HEK293 (cell line): Measurements from ENCODE around the gene TRMT1.
A peak's percentile ranks its signal among the peaks of the same experiment; 100 is the strongest.

Source experiments
- CTCF ChIA-PET: fragments of 350-600 bp; formaldehyde crosslinking; extraction: SDS; loops from one replicate; lab custom pipeline; 2021; ENCODE audit warnings: antibody characterized with exemption; lab: Yijun Ruan, JAX
- POLR2A ChIA-PET: fragments of 300-600 bp; formaldehyde crosslinking; extraction: SDS; loops from one replicate; lab custom pipeline; 2020; ENCODE audit warnings: antibody characterized with exemption, inconsistent platforms; lab: Yijun Ruan, JAX
- H3K27ac ChIP-seq: fragments of 200-500 bp; sonication (Bioruptor generic); 2 replicates; pipeline ENCODE4 v1.5.1; 2014; ENCODE audit warnings: low read depth, low read length, control low read depth, inconsistent platforms; ENCODE audit errors: extremely low read depth
- H3K36me3 ChIP-seq, 2 experiments: fragments of 200-500 bp in 1 of 2; sonication (Bioruptor generic) in 1 of 2; 1 replicate in 1 of 2; 2 replicates in 1 of 2; pipeline ENCODE4 v1.5.1; 2014 to 2017; ENCODE audit warnings: inconsistent platforms in 2 of 2, low read length in 2 of 2; ENCODE audit not compliant: control insufficient read depth in 2 of 2, insufficient read depth in 1 of 2
- H3K4me1 ChIP-seq: fragments of 200-500 bp; sonication (Bioruptor generic); 2 replicates; pipeline ENCODE4 v1.5.1; 2014; ENCODE audit warnings: mild to moderate bottlenecking, low read length, inconsistent platforms; ENCODE audit not compliant: control insufficient read depth, insufficient read depth
- H3K4me3 ChIP-seq: 2 replicates; pipeline ENCODE4 v1.5.1; 2011; ENCODE audit warnings: low read depth, mild to moderate bottlenecking, control low read depth, low read length, moderate library complexity
- H3K9me3 ChIP-seq: fragments of 200-500 bp; sonication (Bioruptor generic); 2 replicates; pipeline ENCODE4 v1.5.1; 2014; ENCODE audit warnings: low read depth, low read length, inconsistent platforms; ENCODE audit not compliant: control insufficient read depth, insufficient read depth
- GLIS1 ChIP-seq: fragments of 450-650 bp; formaldehyde crosslinking; IDR thresholded peaks from 2 replicates; pipeline ENCODE4 v1.5.1; 2016; ENCODE audit warnings: missing biosample characterization, missing genetic modification characterization
- GLIS2 ChIP-seq: fragments of 450-650 bp; formaldehyde crosslinking; IDR thresholded peaks from 2 replicates; pipeline ENCODE4 v1.5.1; 2016; ENCODE audit warnings: missing biosample characterization, missing genetic modification characterization
- HOXD13 ChIP-seq: sonication (generic); formaldehyde crosslinking; IDR thresholded peaks from 2 replicates; pipeline ENCODE4 v1.8.0; 2022; ENCODE audit warnings: missing genetic modification reagents, borderline replicate concordance
- KLF1 ChIP-seq: fragments of 450-650 bp; formaldehyde crosslinking; IDR thresholded peaks from 2 replicates; pipeline ENCODE4 v1.5.1; 2016; ENCODE audit warnings: missing biosample characterization, missing genetic modification characterization
- KLF17 ChIP-seq: fragments of 450-650 bp; formaldehyde crosslinking; IDR thresholded peaks from 2 replicates; pipeline ENCODE4 v1.5.1; 2016; ENCODE audit warnings: missing biosample characterization, missing genetic modification characterization
- KLF9 ChIP-seq: fragments of 450-650 bp; formaldehyde crosslinking; IDR thresholded peaks from 2 replicates; pipeline ENCODE4 v1.5.1; 2016; ENCODE audit warnings: missing biosample characterization, missing genetic modification characterization, low read depth
- MEIS1 ChIP-seq: sonication (generic); formaldehyde crosslinking; IDR thresholded peaks from 2 replicates; pipeline ENCODE4 v1.8.1; 2022; ENCODE audit warnings: missing genetic modification reagents, mild to moderate bottlenecking, borderline replicate concordance
- SALL2 ChIP-seq: fragments of 450-650 bp; formaldehyde crosslinking; IDR thresholded peaks from 2 replicates; pipeline ENCODE4 v1.5.0; 2017; ENCODE audit warnings: missing biosample characterization, mild to moderate bottlenecking, missing genetic modification characterization, borderline replicate concordance
- ZBTB48 ChIP-seq: fragments of 450-650 bp; formaldehyde crosslinking; IDR thresholded peaks from 2 replicates; pipeline ENCODE4 v1.5.1; 2016; ENCODE audit warnings: missing biosample characterization, missing genetic modification characterization
- ZBTB6 ChIP-seq: fragments of 450-650 bp; formaldehyde crosslinking; IDR thresholded peaks from 2 replicates; pipeline ENCODE4 v1.5.1; 2017; ENCODE audit warnings: missing biosample characterization, missing genetic modification characterization
- ZNF121 ChIP-seq: fragments of 450-650 bp; formaldehyde crosslinking; IDR thresholded peaks from 2 replicates; pipeline ENCODE4 v1.5.1; 2016; ENCODE audit warnings: missing biosample characterization, missing genetic modification characterization
- ZNF2 ChIP-seq: fragments of 450-650 bp; formaldehyde crosslinking; IDR thresholded peaks from 2 replicates; pipeline ENCODE4 v1.5.1; 2016; ENCODE audit warnings: missing biosample characterization, missing genetic modification characterization
- ZNF23 ChIP-seq: fragments of 450-650 bp; formaldehyde crosslinking; IDR thresholded peaks from 2 replicates; pipeline ENCODE4 v1.5.1; 2016; ENCODE audit warnings: missing biosample characterization, missing genetic modification characterization, borderline replicate concordance
- ZNF544 ChIP-seq: fragments of 450-650 bp; formaldehyde crosslinking; IDR thresholded peaks from 2 replicates; pipeline ENCODE4 v1.5.0; 2017; ENCODE audit warnings: missing biosample characterization, missing genetic modification characterization
- ZNF585B ChIP-seq: fragments of 450-650 bp; formaldehyde crosslinking; IDR thresholded peaks from 2 replicates; pipeline ENCODE4 v1.5.1; 2016; ENCODE audit warnings: missing biosample characterization, missing genetic modification characterization
- ZNF623 ChIP-seq: fragments of 450-650 bp; formaldehyde crosslinking; IDR thresholded peaks from 2 replicates; pipeline ENCODE4 v1.5.1; 2016; ENCODE audit warnings: missing biosample characterization, missing genetic modification characterization
- ZNF626 ChIP-seq: fragments of 450-650 bp; sonication (Bioruptor Pico); formaldehyde crosslinking; IDR thresholded peaks from 2 replicates; pipeline ENCODE4 v1.5.1; 2018; ENCODE audit warnings: missing biosample characterization, missing genetic modification characterization, inconsistent platforms
- ZNF707 ChIP-seq: fragments of 450-650 bp; formaldehyde crosslinking; IDR thresholded peaks from 2 replicates; pipeline ENCODE4 v1.5.1; 2016; ENCODE audit warnings: missing biosample characterization, missing genetic modification characterization
- ZNF768 ChIP-seq: fragments of 450-650 bp; formaldehyde crosslinking; IDR thresholded peaks from 2 replicates; pipeline ENCODE4 v1.5.1; 2018; ENCODE audit warnings: missing biosample characterization, mild to moderate bottlenecking, missing genetic modification characterization
- ZNF791 ChIP-seq: fragments of 450-650 bp; formaldehyde crosslinking; IDR thresholded peaks from 2 replicates; pipeline ENCODE4 v1.5.1; 2016; ENCODE audit warnings: missing biosample characterization, missing genetic modification characterization
- TF ChIP-seq, protein P1 (sequence below): fragments of 450-650 bp; formaldehyde crosslinking; IDR thresholded peaks from 2 replicates; pipeline ENCODE4 v1.5.1; 2016; ENCODE audit warnings: missing biosample characterization, missing genetic modification characterization
- TF ChIP-seq, protein P2 (sequence below): fragments of 450-650 bp; formaldehyde crosslinking; IDR thresholded peaks from 2 replicates; pipeline ENCODE4 v1.5.1; 2016; ENCODE audit warnings: missing biosample characterization, missing genetic modification characterization, borderline replicate concordance

The TRMT1 gene

GRCh38 chr19:13160557-13160956, 44.0 kb upstream of the TRMT1 start:
- H3K27ac ChIP-seq: no peak overlapping the region
- POLR2A ChIA-PET: no interaction called here
- no peaks in the 10 kb centered on the region for H3K9me3 ChIP-seq
- H3K4me3 ChIP-seq: no peak overlapping the region
- TF ChIP-seq ZBTB48 (tag by site-specific recombination) (no peak), ZNF623 (tag by site-specific recombination) (peak; percentile 66)
- CTCF ChIA-PET: interaction anchor here (0.8 to 1.5 kb wide), 2 partner anchors 8 to 194 kb away, joined by 3 to 7 read pairs; no protein-coding TSS in a partner anchor
- no peaks in the 10 kb centered on the region for H3K36me3 ChIP-seq
- H3K4me1 ChIP-seq: peaks cover 16% of the 10 kb centered on the region

DNA sequence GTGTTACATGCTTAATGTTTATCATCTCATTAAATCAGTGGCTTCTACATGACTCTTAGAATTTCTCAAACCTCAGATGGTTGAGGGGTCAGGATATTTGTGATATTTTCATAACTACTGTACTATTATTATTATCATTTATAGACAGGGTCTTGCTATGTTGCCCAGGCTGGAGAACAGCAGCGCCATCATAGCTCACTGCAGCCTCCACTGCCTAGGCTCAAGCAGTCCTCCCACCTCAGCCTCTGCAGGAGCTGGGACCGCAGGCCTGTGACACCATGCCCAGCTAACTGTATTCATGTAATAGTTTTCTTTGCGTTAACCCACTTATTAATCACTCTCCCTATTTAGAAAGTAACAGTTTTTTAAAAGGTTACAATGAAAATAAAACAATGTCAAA, 43.2 kb upstream of the TRMT1 start:
- no peaks in the 10 kb centered on the region for H3K36me3 ChIP-seq
- H3K4me3 ChIP-seq: no peak overlapping the region
- no peak for TF ChIP-seq ZNF626 (tag by site-specific recombination)
- peak; percentile 83 for TF ChIP-seq ZNF121 (tag by site-specific recombination)
- TF ChIP-seq ZBTB6 (tag by site-specific recombination): no peak
- TF ChIP-seq MEIS1 (CRISPR knock-in tag): no peak
- POLR2A ChIA-PET: no interaction called here
- CTCF ChIA-PET: interaction anchor here (0.6 to 0.7 kb wide), 2 partner anchors 52 to 156 kb away, joined by 3 read pairs; no protein-coding TSS in a partner anchor
- H3K4me1 ChIP-seq: peaks cover 19% of the 10 kb centered on the region
- H3K27ac ChIP-seq: no peak overlapping the region
- H3K9me3 ChIP-seq: no peaks in the 10 kb centered on the region

DNA sequence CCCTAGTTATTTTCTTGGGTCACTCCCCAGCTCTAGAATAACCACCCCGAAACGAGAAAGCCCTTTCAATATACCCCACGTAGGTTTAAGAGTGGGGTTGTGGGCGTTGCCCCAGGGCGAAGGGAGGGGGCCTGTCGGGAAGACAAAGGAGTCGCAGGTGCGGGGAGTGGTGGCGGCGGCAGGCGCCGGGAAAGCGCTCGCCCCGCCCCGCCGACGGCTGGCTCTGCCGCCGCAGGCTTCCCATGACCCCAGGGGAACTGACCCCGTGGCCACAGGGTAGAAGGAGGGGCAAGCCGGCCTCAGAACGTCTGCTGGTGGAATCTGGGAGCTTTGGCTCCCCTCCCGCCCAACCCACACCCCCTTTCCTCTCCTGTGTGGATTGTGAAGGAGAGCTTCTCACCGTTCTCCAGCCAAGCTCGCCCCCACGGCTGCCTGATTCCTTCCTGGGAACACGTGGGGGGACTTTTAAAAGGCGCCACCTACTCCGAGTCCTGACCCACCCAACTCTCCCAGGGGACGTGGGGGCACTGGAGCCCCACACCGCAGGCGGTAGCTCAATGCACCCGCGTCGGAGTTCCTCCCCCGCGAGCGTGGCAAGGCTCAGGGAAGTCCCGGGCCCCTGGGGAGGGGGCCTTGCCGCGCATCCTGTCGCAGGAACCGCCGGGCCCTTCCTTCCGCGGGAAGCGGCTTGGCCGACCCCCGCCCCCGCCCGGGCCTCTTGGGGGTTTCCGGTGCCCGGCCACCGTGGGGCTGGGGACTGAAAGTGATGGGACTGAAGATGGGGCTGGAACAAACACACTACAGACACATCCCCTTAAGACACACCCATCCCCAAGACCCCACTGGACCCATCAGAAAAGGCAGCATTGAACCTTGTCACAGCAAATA, 39.2 kb upstream of the TRMT1 start:
- Histone ChIP-seq H3K27ac (peak overlapping the region; percentile 59; the same call in 1 of the 2 replicates), H3K4me1 (peaks cover 8% of the 10 kb centered on the region), H3K36me3 (peaks cover 0 to 11% of the 10 kb centered on the region in 2 experiments; a peak in 1 of 3 replicates), H3K4me3 (peak overlapping the region; percentile 99), H3K9me3 (no peaks in the 10 kb centered on the region)
- ChIA-PET POLR2A (interaction anchor here (0.6 to 2.6 kb wide), 13 partner anchors 10 to 696 kb away, joined by 3 to 60 read pairs (median 4); partner anchors contain the start of gene NACC1), CTCF (interaction anchor here (0.5 to 1.8 kb wide), 11 partner anchors 13 to 273 kb away, joined by 3 to 7 read pairs (median 3); no protein-coding TSS in a partner anchor)
- TF ChIP-seq GLIS1 (tag by site-specific recombination) (peak; percentile 11; the same call in 1 of the 2 replicates), KLF17 (tag by site-specific recombination) (peak; percentile 53; the same call in 1 of the 2 replicates), ZNF791 (tag by site-specific recombination) (no peak), ZNF585B (tag by site-specific recombination) (no peak), ZNF768 (tag by site-specific recombination) (no peak), HOXD13 (CRISPR knock-in tag) (no peak), ZNF707 (no peak), ZNF544 (tag by site-specific recombination) (no peak), ZNF2 (tag by site-specific recombination) (no peak), KLF1 (tag by site-specific recombination) (peak; percentile 77), KLF9 (tag by site-specific recombination) (peak; percentile 29; the same call in 1 of the 2 replicates), SALL2 (no peak), ZNF23 (tag by site-specific recombination) (no peak), GLIS2 (peak; percentile 32; the same call in 1 of the 2 replicates)
- TF ChIP-seq, protein P1, sequence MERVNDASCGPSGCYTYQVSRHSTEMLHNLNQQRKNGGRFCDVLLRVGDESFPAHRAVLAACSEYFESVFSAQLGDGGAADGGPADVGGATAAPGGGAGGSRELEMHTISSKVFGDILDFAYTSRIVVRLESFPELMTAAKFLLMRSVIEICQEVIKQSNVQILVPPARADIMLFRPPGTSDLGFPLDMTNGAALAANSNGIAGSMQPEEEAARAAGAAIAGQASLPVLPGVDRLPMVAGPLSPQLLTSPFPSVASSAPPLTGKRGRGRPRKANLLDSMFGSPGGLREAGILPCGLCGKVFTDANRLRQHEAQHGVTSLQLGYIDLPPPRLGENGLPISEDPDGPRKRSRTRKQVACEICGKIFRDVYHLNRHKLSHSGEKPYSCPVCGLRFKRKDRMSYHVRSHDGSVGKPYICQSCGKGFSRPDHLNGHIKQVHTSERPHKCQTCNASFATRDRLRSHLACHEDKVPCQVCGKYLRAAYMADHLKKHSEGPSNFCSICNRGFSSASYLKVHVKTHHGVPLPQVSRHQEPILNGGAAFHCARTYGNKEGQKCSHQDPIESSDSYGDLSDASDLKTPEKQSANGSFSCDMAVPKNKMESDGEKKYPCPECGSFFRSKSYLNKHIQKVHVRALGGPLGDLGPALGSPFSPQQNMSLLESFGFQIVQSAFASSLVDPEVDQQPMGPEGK (tag by site-specific recombination): peak; percentile 33; the same call in 1 of the 2 replicates
- TF ChIP-seq, protein P2, sequence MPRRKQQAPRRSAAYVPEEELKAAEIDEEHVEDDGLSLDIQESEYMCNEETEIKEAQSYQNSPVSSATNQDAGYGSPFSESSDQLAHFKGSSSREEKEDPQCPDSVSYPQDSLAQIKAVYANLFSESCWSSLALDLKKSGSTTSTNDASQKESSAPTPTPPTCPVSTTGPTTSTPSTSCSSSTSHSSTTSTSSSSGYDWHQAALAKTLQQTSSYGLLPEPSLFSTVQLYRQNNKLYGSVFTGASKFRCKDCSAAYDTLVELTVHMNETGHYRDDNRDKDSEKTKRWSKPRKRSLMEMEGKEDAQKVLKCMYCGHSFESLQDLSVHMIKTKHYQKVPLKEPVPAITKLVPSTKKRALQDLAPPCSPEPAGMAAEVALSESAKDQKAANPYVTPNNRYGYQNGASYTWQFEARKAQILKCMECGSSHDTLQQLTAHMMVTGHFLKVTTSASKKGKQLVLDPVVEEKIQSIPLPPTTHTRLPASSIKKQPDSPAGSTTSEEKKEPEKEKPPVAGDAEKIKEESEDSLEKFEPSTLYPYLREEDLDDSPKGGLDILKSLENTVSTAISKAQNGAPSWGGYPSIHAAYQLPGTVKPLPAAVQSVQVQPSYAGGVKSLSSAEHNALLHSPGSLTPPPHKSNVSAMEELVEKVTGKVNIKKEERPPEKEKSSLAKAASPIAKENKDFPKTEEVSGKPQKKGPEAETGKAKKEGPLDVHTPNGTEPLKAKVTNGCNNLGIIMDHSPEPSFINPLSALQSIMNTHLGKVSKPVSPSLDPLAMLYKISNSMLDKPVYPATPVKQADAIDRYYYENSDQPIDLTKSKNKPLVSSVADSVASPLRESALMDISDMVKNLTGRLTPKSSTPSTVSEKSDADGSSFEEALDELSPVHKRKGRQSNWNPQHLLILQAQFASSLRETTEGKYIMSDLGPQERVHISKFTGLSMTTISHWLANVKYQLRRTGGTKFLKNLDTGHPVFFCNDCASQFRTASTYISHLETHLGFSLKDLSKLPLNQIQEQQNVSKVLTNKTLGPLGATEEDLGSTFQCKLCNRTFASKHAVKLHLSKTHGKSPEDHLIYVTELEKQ (tag by site-specific recombination): no peak
